Posterior vena cava (tissue), 2 donors: ENCODE results near the gene WDR27. TPM values are rescaled to one million over a fixed set of nuclear protein-coding genes. Genes with fewer than 3 reads are reported as not detected.

Experiments used
- DNase-seq: peaks from one replicate; pipeline ENCODE4 v3.0.0-alpha.2; 2020; ENCODE audit warnings: low spot score
- intact Hi-C, 2 donors: fragments of 100-400 bp; cut with DNase I; formaldehyde crosslinking; loops; one replicate each; pipeline versions ENCODE4 v1.14.1 to v1.14.2; 2022 to 2023
- total RNA-seq, 2 donors: library from RNA; stranded (reverse); fragmentation: NEBNext Ultra II Directional; extraction: Animal tissue kit (Norgen Biotek cat#: 25700); gene quantifications; one replicate each; pipeline ENCODE4 v1.2.1, GENCODE V29; 2021
- donor health status: DM: yes; HTN: yes; CAD: no.
- donor health status: DM: yes; HTN: yes; CAD: no.

Gene WDR27
- total RNA-seq, 2 donors from 2014 or later, result 17.1 to 20.9 TPM

DNA sequence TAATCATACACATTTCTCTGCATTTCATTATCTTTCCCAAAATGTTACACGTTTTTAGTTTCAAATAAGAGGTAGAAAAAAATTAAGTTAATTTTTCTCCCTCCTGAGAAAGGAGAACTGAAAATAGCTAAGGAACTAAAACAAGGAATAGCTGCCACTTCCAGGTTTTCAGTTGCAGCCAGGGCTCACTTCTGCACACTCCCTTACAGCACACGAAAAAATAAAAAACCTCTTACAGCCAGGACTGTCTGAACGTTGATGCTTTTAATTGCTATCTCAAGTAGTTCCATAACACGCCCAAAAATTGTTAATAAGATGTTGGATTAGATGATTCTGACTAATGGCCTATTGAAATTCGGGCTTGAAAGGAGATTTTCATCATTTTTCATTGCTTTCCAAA, 294.5 kb downstream of the WDR27 start:
- intact Hi-C loops, result no loop called here

More for the DNA sequence above, 294.5 kb downstream of the WDR27 start:
- DNase-seq, result no peak

Other genes with a start within 250 kb of the WDR27 start
- 10 to 100 TPM; 24.6 to 25.5 TPM for gene C6orf120, start 97 bp upstream of the WDR27 start, total RNA-seq
- gene PHF10, start 22.5 kb upstream of the WDR27 start, total RNA-seq, result 10 to 100 TPM; 36.2 to 57.6 TPM
- gene DYNLT2, start 49.5 kb upstream of the WDR27 start, total RNA-seq, result 1 to 10 TPM; 1.1 TPM
- gene ERMARD, start 49.6 kb upstream of the WDR27 start, total RNA-seq, result 10 to 100 TPM; 19.6 to 22.1 TPM